Gastrocnemius medialis (tissue), 4 donors: ENCODE data around the gene AFAP1L1.

Experiments
- CTCF ChIP-seq, 5 experiments: fragments of 450-650 bp in 3 of 5; fragments of 200-600 bp in 2 of 5; sonication (generic) in 2 of 5; IDR thresholded peaks in 4 of 5; conservative IDR thresholded peaks in 1 of 5; 1 replicate in 4 of 5; 2 replicates in 1 of 5; pipeline ENCODE4 v1.5.1; 2016 to 2019; ENCODE audit warnings: antibody characterized with exemption in 5 of 5, mild to moderate bottlenecking in 3 of 5, moderate library complexity in 3 of 5
- POLR2A ChIP-seq, 2 donors: fragments of 450-650 bp; IDR thresholded peaks; one replicate each; pipeline ENCODE4 v1.6.1; 2017; ENCODE audit warnings: antibody characterized with exemption in 2 of 2, mild to moderate bottlenecking in 2 of 2, moderate library complexity in 2 of 2

- no peak for TF ChIP-seq CTCF (IDR thresholded peaks at IDR 0.05 in 4 of 5, conservative IDR thresholded peaks at IDR 0.05 in 1 of 5)
- no peak for TF ChIP-seq POLR2A (IDR thresholded peaks at IDR 0.05)
Observed at GRCh38 chr5:149344151-149344550, 72.5 kb downstream of the AFAP1L1 start.
